HG03442 (cell line): ENCODE results near the gene ENOPH1.
"Not testable (repeated sequence)": the region's sequence is repeated elsewhere in the genome, so short reads cannot be mapped to it uniquely, and the experiment has no call there.

ENCODE experiments used
- ATAC-seq: cut with Tn5 transposase; IDR thresholded peaks from one replicate; pipeline ENCODE4 v1.9.1; 2021; ENCODE audit warnings: mild to moderate bottlenecking, moderate library complexity; ENCODE audit not compliant: unreplicated experiment

ENOPH1 gene

GRCh38 chr4:82467471-82467870, 37.1 kb downstream of the ENOPH1 start:
- no peak for ATAC-seq

DNA sequence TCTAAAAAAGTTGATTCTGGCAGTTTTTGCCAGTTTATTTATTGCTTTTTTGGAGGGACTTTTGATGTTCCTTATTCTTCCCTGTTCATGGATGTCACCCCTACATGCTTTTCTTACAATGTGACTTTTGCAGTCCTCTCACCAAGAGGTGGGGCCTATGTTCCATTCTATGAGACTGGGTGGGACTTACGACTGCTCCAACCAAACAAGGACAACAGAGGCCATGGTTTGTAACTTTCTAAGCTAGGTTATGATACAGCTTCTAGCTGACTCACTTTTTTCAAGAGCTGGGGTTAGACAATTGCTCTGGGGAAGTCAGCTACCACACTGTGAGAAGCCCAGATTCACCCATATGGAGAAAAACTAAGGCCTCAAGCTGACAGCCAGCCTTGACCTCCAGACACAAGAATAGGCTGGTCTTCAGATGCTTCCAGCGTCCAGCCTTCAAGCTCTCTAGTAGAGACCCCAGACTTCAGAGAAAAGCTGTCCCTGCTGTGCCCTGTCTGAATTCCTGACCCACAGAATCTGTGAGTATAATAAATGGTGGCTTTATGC, 39.5 kb downstream of the ENOPH1 start:
- ATAC-seq: no peak

- ATAC-seq: not testable (repeated sequence)
These were observed 42.7 kb downstream of the ENOPH1 start for GRCh38 chr4:82473080-82473479.

GRCh38 chr4:82473621-82474164, 43.3 kb downstream of the ENOPH1 start:
- ATAC-seq: no peak

DNA sequence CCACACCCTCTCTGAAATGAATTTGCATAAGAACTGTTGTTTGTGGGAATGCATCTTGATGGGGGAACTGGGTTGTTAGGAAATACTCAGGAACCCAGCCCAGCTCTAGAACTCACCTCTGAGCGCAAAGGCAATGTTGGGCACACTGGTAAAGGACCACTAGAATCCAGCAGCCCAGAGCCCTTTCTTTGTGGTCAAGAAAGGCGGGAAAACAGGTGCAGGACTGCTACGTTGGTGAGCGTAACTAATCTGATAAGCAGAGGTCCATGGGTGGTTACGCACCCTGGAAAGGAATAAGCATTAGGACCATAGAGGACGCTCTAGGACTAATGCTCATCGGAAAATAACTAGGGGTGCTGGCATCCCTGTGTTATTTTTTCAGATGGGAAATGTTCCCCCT, 45.5 kb downstream of the ENOPH1 start:
- not testable (repeated sequence) for ATAC-seq

GRCh38 chr4:82477469-82477868, 47.1 kb downstream of the ENOPH1 start:
- ATAC-seq: not testable (repeated sequence)

DNA sequence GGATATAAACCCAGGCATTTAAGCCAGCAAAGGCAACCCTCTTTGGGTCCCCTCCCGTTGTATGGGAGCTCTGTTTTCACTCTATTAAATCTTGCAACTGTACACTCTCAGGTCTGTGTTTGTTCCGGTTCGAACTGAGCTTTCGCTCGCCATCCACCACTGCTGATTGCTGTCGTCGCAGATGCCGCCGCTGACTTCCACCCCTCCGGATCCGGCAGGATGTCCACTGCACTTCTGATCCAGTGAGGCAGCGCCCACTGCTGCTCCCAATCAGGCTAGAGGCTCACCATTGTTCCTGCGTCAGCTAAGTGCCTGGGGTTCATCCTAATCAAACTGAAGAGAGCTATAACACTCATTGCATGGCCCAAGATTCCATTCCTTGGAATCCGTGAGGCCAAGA, 49.2 kb downstream of the ENOPH1 start:
- no peak for ATAC-seq

DNA sequence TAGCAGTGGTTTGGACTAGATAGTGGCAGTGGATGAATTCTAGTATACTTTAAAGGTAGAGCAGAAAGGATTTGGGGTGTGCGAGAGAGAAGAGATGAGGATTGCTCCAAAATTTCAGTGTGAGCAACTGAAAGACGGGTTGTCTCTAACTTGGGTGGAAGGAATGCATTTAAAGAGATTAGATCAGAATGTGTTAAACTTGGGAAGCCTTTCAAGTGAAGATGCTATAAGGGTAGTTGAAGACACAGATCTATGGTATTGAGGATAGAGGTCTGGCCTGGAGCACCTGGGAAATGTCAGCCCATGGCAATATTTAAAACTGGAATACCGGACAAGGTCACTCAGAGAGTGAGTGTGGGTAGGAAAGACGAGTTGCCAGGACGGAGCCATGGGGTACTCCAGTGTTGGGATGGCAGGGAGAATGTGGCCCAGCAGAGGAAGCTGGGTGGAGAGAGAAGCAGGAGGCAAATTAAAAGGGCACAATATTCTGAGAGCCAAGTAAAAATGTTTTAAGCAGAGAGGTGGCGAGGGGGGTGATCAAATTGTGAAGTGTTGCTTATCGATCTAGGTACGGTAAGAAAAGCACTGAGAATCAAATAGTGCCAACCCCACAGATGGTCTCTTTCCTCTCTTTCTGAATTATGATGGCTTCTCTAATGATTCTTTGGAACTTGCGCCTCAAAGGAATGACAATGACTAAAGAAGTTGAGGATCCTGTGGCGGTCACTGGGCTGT, 50.5 kb downstream of the ENOPH1 start:
- ATAC-seq: no peak

- ATAC-seq: no peak
These were observed 51.1 kb downstream of the ENOPH1 start for GRCh38 chr4:82481506-82481840.

DNA sequence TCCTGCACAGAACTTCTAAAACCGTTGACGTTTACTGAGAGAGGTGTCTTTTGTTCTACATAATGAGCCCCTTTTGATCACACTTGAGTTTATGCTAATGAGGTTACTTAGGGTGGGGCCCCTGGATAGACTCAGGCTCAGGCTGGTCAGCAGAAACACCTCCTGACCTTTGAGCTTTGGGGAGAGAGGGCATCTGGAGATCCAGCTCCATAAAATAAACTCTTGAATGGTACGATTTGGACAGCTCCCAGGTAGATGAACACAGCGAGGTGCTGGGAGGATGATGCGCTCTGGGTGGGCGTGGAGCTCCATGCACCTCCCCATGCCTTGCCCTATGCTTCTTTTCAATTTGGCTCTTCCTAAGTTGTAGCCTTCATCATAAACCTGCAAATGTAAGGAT, 52.0 kb downstream of the ENOPH1 start:
- no peak for ATAC-seq

GRCh38 chr4:82484996-82485783, 54.8 kb downstream of the ENOPH1 start:
- no peak for ATAC-seq

DNA sequence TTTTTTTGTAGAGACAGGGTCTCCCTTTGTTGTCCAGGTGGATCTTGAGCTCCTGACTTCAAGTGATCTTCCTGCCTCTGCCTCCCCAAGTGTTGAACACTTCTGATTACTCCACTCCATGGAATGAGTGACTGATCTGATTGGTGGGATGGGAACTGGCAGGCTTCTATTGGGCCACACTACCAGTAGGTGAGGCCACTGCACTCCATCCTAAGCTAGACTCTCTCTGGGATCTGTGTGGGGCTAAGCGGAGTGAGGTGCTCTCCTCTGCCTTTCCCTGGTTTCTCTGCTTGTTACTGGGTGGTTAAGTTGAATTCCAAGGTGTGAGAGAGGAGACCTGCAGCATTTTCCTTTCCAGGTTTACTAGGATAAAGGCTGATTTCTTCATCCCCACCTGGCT, 58.7 kb downstream of the ENOPH1 start:
- no peak for ATAC-seq

DNA sequence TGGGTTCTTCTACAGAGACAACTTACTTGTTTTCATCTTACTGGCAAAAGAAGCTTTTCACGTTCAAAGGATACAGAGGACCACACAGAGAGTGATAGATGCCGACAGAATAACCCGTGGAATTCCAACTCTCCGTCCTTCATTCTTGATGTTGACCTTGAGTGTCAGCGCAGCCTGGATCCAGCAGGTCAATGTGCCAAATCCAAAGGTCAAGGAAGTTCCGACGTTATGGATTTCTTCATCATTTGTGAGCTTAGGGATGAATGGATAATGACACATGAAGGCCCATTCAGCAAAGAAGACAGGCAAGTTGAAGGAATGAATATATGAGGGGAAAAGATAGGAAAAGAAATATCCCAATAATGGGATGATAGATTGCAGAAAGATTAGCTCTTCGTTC, 59.6 kb downstream of the ENOPH1 start:
- no peak for ATAC-seq

GRCh38 chr4:82491251-82491960, 61.0 kb downstream of the ENOPH1 start:
- ATAC-seq: no peak

GRCh38 chr4:82493721-82494425, 63.5 kb downstream of the ENOPH1 start:
- ATAC-seq: no peak

- no peak for ATAC-seq
These were observed 65.3 kb downstream of the ENOPH1 start for GRCh38 chr4:82495666-82496065.

GRCh38 chr4:82496349-82496748, 66.0 kb downstream of the ENOPH1 start:
- no peak for ATAC-seq

DNA sequence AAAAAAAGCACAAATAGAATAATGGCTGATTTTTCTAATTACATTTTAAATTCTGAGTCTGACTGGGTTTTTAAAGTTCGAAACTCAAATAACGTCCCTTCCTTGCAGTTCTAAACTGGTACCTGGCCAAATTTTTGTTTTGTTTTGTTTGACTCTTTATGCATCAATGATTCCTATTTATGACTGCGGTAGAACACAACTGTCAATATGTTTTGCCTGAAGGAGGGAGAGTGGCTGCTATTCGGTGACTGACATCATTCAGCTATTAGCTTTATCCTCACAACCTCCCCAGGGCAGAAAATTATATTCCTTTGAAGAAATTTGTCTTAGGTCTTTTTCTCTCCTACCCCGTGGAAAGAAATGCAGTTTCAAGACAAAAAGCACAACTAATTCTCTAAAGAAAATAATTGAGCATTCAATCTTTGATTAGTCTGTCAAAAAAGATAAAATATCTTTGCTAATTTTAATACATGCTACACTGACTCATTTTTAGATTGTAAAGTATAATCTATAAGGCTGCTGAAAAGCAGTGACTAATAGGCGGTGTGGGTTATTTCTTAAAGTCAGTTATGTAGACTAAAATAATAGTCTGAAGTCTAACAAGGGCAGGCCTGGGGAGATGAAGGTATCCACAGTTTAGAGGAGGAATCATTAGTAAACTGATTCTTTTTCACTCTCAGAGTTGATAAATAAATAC, 69.5 kb downstream of the ENOPH1 start:
- no peak for ATAC-seq

GRCh38 chr4:82500435-82501153, 70.2 kb downstream of the ENOPH1 start:
- ATAC-seq: no peak

GRCh38 chr4:82501154-82501442, 70.7 kb downstream of the ENOPH1 start:
- ATAC-seq: no peak
